WTC11 (cell line): Measurements from ENCODE around the gene ZNF366. TPM values are rescaled to one million over a fixed set of nuclear protein-coding genes. Genes with fewer than 3 reads are reported as not detected.

ENCODE experiments used
- ATAC-seq: fragments of 200-7000 bp; cut with Tn5 transposase; 2 replicates; pipeline ENCODE4 v1.10.0; 2021; ENCODE audit warnings: mild to moderate bottlenecking, moderate library complexity
- CTCF ChIA-PET: fragments of 300-600 bp; sonication (Branson Sonifier 250); formaldehyde crosslinking; loops from one replicate; lab custom pipeline; 2021; ENCODE audit warnings: antibody characterized with exemption; lab: Charles Lee
- POLR2A ChIA-PET: fragments of 350-600 bp; sonication (Branson Sonifier 250); formaldehyde crosslinking; loops from one replicate; lab custom pipeline; 2021; ENCODE audit warnings: antibody characterized with exemption; lab: Charles Lee
- DNase-seq: peaks from one replicate; pipeline ENCODE4 v3.0.0; 2021; ENCODE audit warnings: low spot score
- H3K27ac Mint-ChIP-seq: 2 replicates; pipeline ENCODE4 v1.8.0; 2021; ENCODE audit warnings: mixed read lengths
- H3K27me3 Mint-ChIP-seq: 2 replicates; pipeline ENCODE4 v1.8.0; 2021; ENCODE audit warnings: low read depth, mild to moderate bottlenecking, moderate library complexity, mixed read lengths
- H3K36me3 Mint-ChIP-seq: 2 replicates; pipeline ENCODE4 v1.8.0; 2021; ENCODE audit warnings: mixed read lengths
- H3K4me1 Mint-ChIP-seq: 2 replicates; pipeline ENCODE4 v1.8.0; 2022; ENCODE audit warnings: mixed read lengths
- H3K4me3 Mint-ChIP-seq: 2 replicates; pipeline ENCODE4 v1.8.0; 2021; ENCODE audit warnings: mild to moderate bottlenecking, moderate library complexity, mixed read lengths
- H3K9me3 Mint-ChIP-seq: 2 replicates; pipeline ENCODE4 v1.8.0; 2021; ENCODE audit warnings: mixed read lengths
- AR ChIP-seq: fragments of 250-450 bp; sonication (Bioruptor Pico); IDR thresholded peaks from 2 replicates; pipeline ENCODE4 v1.9.0; 2021; ENCODE audit warnings: mild to moderate bottlenecking
- CREB1 ChIP-seq: sonication (generic); formaldehyde crosslinking; IDR thresholded peaks from 2 replicates; pipeline ENCODE4 v1.8.0; 2023; ENCODE audit warnings: mild to moderate bottlenecking, missing genetic modification reagents
- GRHL2 ChIP-seq: fragments of 250-450 bp; sonication (Bioruptor Pico); IDR thresholded peaks from 2 replicates; pipeline ENCODE4 v1.8.0; 2022; ENCODE audit warnings: mild to moderate bottlenecking, moderate library complexity; ENCODE audit not compliant: insufficient replicate concordance, severe bottlenecking
- NFATC4 ChIP-seq: fragments of 250-450 bp; sonication (Bioruptor Pico); IDR thresholded peaks from 2 replicates; pipeline ENCODE4 v1.9.0; 2021; ENCODE audit warnings: mild to moderate bottlenecking
- NFE2L1 ChIP-seq: sonication (generic); formaldehyde crosslinking; IDR thresholded peaks from 2 replicates; pipeline ENCODE4 v1.8.1; 2023; ENCODE audit warnings: missing genetic modification reagents
- NR3C1 ChIP-seq: sonication (generic); formaldehyde crosslinking; conservative IDR thresholded peaks from 2 replicates; pipeline ENCODE4 v1.8.1; 2023; ENCODE audit warnings: low read depth, mild to moderate bottlenecking, missing genetic modification reagents
- PRRX2 ChIP-seq: fragments of 250-450 bp; sonication (Bioruptor Pico); IDR thresholded peaks from 2 replicates; pipeline ENCODE4 v1.8.0; 2021; ENCODE audit warnings: mild to moderate bottlenecking
- RELA ChIP-seq: sonication (generic); formaldehyde crosslinking; IDR thresholded peaks from 2 replicates; pipeline ENCODE4 v1.8.1; 2022; ENCODE audit warnings: missing genetic modification reagents, mild to moderate bottlenecking, borderline replicate concordance
- RORB ChIP-seq: fragments of 250-450 bp; sonication (Bioruptor Pico); IDR thresholded peaks from 2 replicates; pipeline ENCODE4 v1.9.0; 2021; ENCODE audit warnings: mild to moderate bottlenecking
- SOX15 ChIP-seq: fragments of 250-450 bp; sonication (Bioruptor Pico); IDR thresholded peaks from 2 replicates; pipeline ENCODE4 v1.9.0; 2021; ENCODE audit warnings: mild to moderate bottlenecking
- TCF7 ChIP-seq: sonication (generic); formaldehyde crosslinking; IDR thresholded peaks from 2 replicates; pipeline ENCODE4 v1.8.0; 2022; ENCODE audit warnings: mild to moderate bottlenecking, low read depth, missing genetic modification reagents, moderate library complexity
- ZMAT4 ChIP-seq: fragments of 250-450 bp; sonication (Bioruptor Pico); IDR thresholded peaks from 2 replicates; pipeline ENCODE4 v1.9.0; 2021; ENCODE audit warnings: mild to moderate bottlenecking
- ZNF423 ChIP-seq: fragments of 250-450 bp; sonication (Bioruptor Pico); IDR thresholded peaks from 2 replicates; pipeline ENCODE4 v2.1.2; 2022; ENCODE audit warnings: mild to moderate bottlenecking, moderate library complexity
- ZNF425 ChIP-seq: fragments of 250-450 bp; sonication (Bioruptor Pico); conservative IDR thresholded peaks from 2 replicates; pipeline ENCODE4 v1.9.0; 2021; ENCODE audit warnings: mild to moderate bottlenecking
- total RNA-seq: library from RNA; stranded (reverse); gene quantifications from 3 replicates; pipeline ENCODE4 v1.2.3, GENCODE V29; 2021
- TF ChIP-seq, protein P1 (sequence below): sonication (generic); formaldehyde crosslinking; IDR thresholded peaks from 2 replicates; pipeline ENCODE4 v1.8.0; 2022; ENCODE audit warnings: mild to moderate bottlenecking, missing genetic modification reagents
- TF ChIP-seq, protein P2 (sequence below): fragments of 250-450 bp; sonication (Bioruptor Pico); IDR thresholded peaks from 2 replicates; pipeline ENCODE4 v2.1.2; 2022; ENCODE audit warnings: mild to moderate bottlenecking, moderate library complexity
- TF ChIP-seq, protein P3 (sequence below): fragments of 250-450 bp; sonication (Bioruptor Pico); IDR thresholded peaks from 2 replicates; pipeline ENCODE4 v1.9.0; 2021; ENCODE audit warnings: moderate library complexity, mild to moderate bottlenecking, inconsistent platforms, borderline replicate concordance
- TF ChIP-seq, protein P4 (sequence below): sonication (generic); formaldehyde crosslinking; IDR thresholded peaks from 2 replicates; pipeline ENCODE4 v1.8.0; 2023; ENCODE audit warnings: mild to moderate bottlenecking, missing genetic modification reagents
- TF ChIP-seq, protein P5 (sequence below): fragments of 250-450 bp; sonication (Bioruptor Pico); IDR thresholded peaks from 2 replicates; pipeline ENCODE4 v1.9.0; 2021; ENCODE audit warnings: mild to moderate bottlenecking, borderline replicate concordance

Gene ZNF366
- total RNA-seq, 1 experiment from 2014 or later, result not detected

GRCh38 chr5:72525816-72526215 lies 18.6 kb upstream of the ZNF366 start:
- POLR2A ChIA-PET, result no interaction called here
- no peak overlapping the region for H3K27ac Mint-ChIP-seq
- H3K4me1 Mint-ChIP-seq, result no peaks in the 10 kb centered on the region
- CTCF ChIA-PET, result no interaction called here
- no peak for DNase-seq
- TF ChIP-seq PRRX2 (no peak), NR3C1 (CRISPR knock-in tag) (no peak), SOX15 (CRISPR knock-in tag) (no peak), AR (CRISPR knock-in tag) (no peak), NFATC4 (CRISPR knock-in tag) (no peak), ZNF423 (CRISPR knock-in tag) (no peak), RELA (CRISPR knock-in tag) (no peak), NFE2L1 (no peak), GRHL2 (CRISPR knock-in tag) (no peak), ZNF425 (no peak)
- TF ChIP-seq, protein P1, sequence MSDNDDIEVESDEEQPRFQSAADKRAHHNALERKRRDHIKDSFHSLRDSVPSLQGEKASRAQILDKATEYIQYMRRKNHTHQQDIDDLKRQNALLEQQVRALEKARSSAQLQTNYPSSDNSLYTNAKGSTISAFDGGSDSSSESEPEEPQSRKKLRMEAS (CRISPR knock-in tag), result no peak
- TF ChIP-seq, protein P2, sequence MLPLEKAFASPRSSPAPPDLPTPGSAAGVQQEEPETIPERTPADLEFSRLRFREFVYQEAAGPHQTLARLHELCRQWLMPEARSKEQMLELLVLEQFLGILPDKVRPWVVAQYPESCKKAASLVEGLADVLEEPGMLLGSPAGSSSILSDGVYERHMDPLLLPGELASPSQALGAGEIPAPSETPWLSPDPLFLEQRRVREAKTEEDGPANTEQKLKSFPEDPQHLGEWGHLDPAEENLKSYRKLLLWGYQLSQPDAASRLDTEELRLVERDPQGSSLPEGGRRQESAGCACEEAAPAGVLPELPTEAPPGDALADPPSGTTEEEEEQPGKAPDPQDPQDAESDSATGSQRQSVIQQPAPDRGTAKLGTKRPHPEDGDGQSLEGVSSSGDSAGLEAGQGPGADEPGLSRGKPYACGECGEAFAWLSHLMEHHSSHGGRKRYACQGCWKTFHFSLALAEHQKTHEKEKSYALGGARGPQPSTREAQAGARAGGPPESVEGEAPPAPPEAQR (CRISPR knock-in tag), result no peak
- TF ChIP-seq, protein P3, sequence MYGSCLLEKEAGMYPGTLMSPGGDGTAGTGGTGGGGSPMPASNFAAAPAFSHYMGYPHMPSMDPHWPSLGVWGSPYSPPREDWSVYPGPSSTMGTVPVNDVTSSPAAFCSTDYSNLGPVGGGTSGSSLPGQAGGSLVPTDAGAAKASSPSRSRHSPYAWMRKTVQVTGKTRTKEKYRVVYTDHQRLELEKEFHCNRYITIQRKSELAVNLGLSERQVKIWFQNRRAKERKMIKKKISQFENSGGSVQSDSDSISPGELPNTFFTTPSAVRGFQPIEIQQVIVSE (CRISPR knock-in tag), result no peak
- TF ChIP-seq, protein P4, sequence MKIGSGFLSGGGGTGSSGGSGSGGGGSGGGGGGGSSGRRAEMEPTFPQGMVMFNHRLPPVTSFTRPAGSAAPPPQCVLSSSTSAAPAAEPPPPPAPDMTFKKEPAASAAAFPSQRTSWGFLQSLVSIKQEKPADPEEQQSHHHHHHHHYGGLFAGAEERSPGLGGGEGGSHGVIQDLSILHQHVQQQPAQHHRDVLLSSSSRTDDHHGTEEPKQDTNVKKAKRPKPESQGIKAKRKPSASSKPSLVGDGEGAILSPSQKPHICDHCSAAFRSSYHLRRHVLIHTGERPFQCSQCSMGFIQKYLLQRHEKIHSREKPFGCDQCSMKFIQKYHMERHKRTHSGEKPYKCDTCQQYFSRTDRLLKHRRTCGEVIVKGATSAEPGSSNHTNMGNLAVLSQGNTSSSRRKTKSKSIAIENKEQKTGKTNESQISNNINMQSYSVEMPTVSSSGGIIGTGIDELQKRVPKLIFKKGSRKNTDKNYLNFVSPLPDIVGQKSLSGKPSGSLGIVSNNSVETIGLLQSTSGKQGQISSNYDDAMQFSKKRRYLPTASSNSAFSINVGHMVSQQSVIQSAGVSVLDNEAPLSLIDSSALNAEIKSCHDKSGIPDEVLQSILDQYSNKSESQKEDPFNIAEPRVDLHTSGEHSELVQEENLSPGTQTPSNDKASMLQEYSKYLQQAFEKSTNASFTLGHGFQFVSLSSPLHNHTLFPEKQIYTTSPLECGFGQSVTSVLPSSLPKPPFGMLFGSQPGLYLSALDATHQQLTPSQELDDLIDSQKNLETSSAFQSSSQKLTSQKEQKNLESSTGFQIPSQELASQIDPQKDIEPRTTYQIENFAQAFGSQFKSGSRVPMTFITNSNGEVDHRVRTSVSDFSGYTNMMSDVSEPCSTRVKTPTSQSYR (CRISPR knock-in tag), result no peak
- TF ChIP-seq, all 79 proteins: peak for 0
- H3K27me3 Mint-ChIP-seq, result no peaks in the 10 kb centered on the region
- H3K9me3 Mint-ChIP-seq, result peaks cover 14% of the 10 kb centered on the region
- ATAC-seq, result no peak; the same call in 1 of the 2 replicates
- no peak overlapping the region for H3K4me3 Mint-ChIP-seq
- peaks cover 6% of the 10 kb centered on the region; the same call in 1 of the 2 replicates for H3K36me3 Mint-ChIP-seq

- peaks cover 17% of the 10 kb centered on the region for H3K9me3 Mint-ChIP-seq
- CTCF ChIA-PET, result interaction anchor here (0.6 to 3.6 kb wide), 18 partner anchors 10 to 749 kb away, joined by 3 to 30 read pairs (median 5); partner anchors contain the start of genes MRPS27 and PTCD2
- TF ChIP-seq RORB, result no peak
- TF ChIP-seq, protein P1 (CRISPR knock-in tag), result no peak
- no peak for TF ChIP-seq ZMAT4 (CRISPR knock-in tag)
- TF ChIP-seq CREB1 (CRISPR knock-in tag), result no peak
- no peak for TF ChIP-seq TCF7 (CRISPR knock-in tag)
- TF ChIP-seq, protein P5, sequence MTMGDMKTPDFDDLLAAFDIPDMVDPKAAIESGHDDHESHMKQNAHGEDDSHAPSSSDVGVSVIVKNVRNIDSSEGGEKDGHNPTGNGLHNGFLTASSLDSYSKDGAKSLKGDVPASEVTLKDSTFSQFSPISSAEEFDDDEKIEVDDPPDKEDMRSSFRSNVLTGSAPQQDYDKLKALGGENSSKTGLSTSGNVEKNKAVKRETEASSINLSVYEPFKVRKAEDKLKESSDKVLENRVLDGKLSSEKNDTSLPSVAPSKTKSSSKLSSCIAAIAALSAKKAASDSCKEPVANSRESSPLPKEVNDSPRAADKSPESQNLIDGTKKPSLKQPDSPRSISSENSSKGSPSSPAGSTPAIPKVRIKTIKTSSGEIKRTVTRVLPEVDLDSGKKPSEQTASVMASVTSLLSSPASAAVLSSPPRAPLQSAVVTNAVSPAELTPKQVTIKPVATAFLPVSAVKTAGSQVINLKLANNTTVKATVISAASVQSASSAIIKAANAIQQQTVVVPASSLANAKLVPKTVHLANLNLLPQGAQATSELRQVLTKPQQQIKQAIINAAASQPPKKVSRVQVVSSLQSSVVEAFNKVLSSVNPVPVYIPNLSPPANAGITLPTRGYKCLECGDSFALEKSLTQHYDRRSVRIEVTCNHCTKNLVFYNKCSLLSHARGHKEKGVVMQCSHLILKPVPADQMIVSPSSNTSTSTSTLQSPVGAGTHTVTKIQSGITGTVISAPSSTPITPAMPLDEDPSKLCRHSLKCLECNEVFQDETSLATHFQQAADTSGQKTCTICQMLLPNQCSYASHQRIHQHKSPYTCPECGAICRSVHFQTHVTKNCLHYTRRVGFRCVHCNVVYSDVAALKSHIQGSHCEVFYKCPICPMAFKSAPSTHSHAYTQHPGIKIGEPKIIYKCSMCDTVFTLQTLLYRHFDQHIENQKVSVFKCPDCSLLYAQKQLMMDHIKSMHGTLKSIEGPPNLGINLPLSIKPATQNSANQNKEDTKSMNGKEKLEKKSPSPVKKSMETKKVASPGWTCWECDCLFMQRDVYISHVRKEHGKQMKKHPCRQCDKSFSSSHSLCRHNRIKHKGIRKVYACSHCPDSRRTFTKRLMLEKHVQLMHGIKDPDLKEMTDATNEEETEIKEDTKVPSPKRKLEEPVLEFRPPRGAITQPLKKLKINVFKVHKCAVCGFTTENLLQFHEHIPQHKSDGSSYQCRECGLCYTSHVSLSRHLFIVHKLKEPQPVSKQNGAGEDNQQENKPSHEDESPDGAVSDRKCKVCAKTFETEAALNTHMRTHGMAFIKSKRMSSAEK (CRISPR knock-in tag), result no peak
Measured at GRCh38 chr5:72523960-72524582, 16.9 kb upstream of the ZNF366 start.

More at GRCh38 chr5:72523960-72524582, 16.9 kb upstream of the ZNF366 start:
- no peak overlapping the region for H3K4me3 Mint-ChIP-seq
- peaks cover 6% of the 10 kb centered on the region; the same call in 1 of the 2 replicates for H3K36me3 Mint-ChIP-seq
- no peaks in the 10 kb centered on the region for H3K4me1 Mint-ChIP-seq
- no peak for DNase-seq
- peak; percentile 71 for ATAC-seq
- no peak overlapping the region for H3K27ac Mint-ChIP-seq
- POLR2A ChIA-PET, result interaction anchor here (1.0 kb wide), 1 partner anchor 158 kb away, joined by 3 read pairs; no protein-coding TSS in a partner anchor
- no peaks in the 10 kb centered on the region for H3K27me3 Mint-ChIP-seq
